ENCODE results near the gene UNC79.
"Not testable (repeated sequence)": the region's sequence is repeated elsewhere in the genome, so short reads cannot be mapped to it uniquely, and the experiment has no call there.

UNC79 gene

DNA sequence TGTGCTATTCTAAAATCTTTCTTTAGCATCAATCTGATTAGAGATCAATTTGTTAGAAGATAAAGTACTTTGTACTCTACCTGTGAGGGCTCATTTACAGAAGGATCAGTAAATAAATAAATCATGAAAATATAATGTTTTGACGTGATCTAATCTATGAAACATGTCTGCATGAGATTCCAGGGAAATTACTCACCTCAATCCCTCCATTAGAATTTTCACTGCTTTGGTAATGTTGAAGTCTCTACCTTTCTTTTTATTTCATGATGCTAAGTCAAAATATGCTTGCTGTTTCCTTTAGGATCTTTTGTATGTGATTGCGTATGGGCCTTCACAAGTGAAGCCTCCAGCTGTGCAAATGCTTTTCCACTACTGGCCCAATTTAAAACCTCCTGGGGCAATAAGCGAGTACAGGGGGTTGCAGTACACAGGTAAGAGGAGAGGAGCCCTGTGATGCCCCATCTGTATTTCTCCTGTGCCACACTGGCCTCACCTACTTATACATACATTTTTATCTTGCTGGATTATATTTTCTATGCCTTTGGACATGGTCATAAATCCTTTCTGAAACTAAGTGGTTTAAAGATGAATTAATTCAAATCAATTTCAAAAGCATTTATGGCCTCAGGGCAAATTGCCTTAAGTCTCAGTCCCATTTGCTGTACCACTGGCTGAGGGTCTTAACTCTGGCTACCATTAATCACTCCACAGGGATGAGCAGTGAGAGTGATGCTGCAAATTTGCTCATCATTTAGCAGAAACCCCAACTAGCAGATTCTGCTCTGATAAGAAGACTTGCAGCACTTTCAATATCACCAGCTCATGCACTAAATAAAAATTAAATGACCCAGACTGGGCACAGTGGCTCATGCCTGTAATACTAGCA is 66.4 kb downstream of the UNC79 start:
- DNase-seq: no peak

DNA sequence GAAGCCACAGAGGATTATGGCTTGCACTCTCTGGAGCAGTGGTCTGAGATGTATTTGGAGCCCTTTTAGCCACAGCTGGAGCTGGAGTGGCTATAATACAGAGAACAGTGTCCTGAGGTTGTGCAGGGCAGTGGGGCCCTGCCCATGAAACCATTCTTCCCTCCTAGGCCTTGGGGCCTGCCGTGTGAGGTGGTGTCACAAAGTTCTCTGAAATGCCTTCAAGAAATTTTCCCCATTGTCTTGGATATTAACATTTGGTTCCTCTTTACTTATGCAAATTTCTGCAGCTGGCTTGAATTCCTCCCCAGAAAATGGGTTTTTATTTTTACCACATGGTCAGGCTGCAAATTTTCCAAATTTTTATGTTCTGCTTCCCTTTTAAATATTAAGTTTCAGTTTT is 79.3 kb downstream of the UNC79 start:
- no peak for DNase-seq

DNA sequence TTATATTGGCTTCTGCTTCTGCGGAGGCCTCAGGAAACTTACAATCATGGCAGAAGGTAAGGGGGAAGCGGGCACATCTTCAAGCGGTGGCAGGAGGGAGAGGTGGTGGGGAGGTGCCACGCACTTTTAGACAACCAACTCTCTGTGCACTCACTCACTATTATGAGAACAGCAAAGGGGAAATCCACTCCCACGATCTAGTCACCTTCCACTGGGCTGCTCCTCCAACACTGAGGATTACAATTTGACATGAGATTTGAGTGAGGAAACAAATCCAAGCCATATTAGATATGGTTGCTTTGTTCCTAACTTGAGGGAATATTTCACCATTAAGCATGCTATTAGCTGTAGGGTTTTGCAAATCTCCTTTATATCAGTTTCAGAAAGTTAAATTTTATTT is 80.3 kb downstream of the UNC79 start:
- DNase-seq: no peak

DNA sequence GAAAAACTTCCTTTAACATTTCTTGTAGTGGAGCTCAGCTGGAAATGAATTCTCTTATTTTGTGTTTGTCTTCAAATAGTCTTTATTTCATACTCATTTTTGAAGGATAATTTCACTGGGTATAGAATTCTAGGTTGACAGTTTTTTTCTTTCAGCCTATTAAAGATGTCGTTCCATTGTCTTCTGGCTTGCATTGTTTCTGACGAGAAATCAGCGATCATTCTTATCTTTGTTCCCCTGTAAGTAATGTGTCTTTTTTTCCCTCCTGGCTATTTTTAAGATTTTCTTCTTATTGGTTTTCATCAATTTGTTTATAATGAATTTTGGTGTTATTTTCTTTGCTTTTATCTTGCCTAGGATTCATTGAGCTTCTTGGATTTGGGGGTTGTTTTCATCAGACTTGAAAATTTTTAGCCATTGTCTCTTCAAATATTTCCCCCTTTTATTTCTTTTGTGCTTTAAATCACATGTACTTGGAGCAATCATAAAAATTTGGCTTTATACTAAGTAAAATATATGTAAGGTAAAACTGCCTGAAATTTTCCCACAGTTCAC is 89.4 kb downstream of the UNC79 start:
- no peak for DNase-seq

DNA sequence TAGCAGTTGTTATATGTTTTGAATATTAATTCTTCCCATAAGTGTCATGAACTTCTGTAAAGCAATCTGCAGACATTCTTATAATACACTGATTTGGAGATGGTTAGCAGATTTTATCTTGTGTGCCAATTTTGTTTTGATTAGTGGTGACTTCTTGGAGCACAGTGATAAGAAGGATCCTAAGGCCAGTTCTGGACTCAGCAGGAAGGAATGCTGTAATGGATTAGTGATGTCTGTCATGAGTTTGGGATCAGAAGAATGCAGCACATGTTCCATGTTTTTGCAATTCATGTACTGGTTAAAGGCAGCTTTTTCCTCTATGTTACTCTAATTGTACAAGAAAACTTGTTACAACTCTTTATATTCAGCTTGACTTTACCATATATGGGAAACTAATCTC is 91.5 kb downstream of the UNC79 start:
- DNase-seq: no peak

DNA sequence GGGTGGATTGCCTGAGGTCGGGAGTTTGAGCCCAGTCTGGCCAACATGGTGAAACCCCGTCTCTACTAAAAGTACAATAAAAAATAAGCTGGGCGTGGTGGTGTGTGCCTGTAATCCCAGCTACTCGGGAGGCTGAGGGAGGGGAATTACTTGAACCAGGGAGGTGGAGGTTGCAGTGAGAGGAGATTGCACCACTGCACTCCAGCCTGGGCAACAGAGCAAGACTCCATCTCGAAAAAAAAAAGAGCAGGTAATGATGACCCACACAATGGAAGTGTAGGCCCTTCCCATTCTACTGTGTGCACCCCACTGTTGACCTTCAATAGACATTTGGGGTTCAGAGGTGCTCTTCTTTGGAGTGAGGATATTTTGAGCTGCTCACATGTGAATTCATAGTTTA is 94.5 kb downstream of the UNC79 start:
- DNase-seq: not testable (repeated sequence)

DNA sequence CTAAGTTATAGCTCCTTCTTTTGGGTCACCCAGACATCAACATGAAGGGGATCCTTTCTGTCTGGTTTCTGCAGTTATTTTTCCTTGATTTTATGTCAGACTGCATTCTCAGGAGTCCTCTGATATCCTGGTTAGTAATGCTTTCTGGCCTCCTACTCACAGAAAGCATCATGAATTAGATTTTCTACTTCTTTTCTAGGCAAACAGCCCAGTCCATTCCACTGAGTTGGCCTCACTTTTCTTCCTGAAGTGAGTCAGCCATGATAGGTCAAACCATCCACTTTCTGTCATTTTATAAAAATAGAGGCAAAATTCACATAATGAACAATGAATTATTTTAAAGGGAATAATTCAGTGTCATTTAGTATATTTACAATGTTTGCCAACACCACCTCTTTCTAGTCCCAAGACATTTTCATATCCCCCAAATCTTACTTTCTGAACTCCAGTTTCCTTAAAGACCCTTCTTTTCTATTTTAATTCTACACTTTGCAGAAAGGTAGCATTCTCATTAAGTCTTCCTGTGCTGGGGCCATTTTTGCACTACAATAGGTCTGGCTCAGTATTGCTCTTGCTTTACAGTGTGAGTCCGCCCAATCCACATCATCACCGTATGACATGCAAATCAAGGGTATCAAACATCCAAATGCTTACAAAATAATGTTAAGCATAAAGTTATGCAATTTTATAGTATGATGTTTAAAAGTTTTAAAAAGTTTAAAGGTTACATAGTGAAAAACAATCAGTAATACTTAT is 95.1 kb downstream of the UNC79 start:
- no peak for DNase-seq

DNA sequence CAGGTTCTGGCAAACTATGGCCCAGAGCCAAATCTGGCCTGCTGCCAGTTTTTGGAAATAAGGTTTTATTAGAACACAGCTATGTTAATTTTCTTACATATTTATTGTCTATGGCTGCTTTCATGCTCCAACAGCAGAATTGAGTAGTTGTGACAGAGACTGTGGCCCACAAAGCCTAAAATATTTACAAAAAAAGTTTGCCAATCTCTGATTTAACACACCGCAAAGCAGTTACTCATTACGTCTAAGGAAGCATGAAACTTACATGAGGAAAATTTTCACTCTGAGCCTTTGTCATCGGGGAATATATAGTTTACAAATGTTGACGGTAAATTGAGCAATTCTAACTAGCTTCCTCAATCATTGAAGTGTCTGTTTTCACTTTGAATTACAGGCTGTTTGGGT is 96.5 kb downstream of the UNC79 start:
- peak; percentile 6 for DNase-seq

DNA sequence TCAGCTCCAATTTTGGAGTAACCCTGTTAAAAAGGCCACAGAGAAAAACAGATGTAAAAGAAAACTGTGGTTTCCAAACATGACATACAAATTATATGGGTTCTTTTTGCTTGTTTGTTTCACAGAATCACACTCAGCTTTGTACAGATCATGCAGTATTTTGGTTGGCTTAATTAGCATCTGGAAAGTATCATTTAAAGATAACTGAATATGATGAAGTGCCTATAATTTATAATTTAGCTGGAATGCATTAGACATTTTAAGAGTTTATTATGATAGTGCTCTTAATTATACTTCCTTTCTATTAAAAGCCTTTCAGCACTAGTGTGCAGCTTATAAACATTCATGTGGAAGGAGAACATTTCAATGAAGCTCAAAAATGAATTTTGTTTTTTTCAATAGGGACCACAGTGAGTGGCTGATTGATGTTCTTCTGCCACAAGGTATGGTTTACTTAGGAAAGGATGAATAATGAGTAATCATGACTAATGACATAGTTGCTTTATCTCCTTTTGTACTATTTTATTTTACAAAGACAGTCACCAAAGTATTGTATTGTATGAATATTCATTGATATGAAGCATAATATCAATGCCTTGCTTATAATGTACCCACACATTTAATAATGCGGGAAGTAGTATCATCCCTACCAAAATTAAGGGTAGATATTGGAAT is 98.3 kb downstream of the UNC79 start:
- DNase-seq: no peak

DNA sequence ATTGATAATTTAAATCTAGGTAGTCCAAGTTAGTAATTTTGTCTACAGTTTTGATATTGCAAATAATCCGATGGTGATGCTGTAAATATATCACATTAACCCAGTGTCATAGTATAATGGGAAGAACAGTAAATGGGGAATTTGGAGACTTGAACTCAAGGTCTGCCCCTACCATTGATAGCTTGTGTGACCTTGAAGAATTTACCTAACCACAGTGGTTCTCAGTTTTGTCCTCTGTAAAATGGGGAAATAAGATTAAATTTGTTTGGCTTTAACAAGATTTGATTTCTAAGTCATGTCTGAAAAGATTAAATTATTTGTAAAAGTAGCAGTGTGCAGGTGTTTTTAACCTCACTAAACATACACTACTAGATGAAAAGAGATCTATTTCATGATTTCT is 100.9 kb downstream of the UNC79 start:
- DNase-seq: no peak

DNA sequence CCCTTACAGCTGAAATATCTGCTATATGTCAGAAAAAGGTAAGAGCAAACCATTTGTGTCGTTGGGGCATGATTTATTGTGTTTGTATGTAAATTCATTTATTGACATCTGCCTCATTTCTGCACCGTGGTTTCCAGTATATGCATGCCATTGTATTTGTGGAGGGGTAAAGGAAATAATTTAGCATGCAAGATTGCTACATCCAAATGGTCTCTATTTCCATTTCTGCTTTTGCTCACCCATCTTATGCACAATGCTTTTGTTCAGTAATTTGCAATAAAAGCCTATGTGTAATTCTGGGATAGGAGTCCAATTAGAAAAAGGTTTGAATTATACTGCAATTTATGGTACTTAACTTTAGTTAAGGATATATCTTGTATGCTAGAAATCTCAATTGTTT is 101.8 kb downstream of the UNC79 start:
- no peak for DNase-seq

DNA sequence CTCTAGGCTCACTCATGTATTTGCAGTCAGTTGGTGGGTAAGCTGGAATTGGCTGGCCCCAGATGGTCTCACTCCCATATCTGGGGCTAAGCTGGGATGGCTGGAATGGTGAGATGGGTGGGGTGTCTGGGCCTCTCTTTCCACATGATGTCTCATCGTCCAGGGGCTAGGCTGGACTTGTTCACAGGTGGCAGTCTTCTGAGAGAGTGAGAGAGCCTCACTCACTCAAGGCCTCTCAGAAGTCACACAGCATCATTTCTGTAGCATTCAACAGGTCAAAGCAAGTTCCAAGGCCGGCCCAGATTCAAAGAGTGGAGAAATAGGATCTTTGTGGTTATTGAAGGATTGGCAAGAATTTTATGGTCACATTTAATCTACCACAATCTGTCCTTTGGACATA is 102.7 kb downstream of the UNC79 start:
- no peak for DNase-seq

DNA sequence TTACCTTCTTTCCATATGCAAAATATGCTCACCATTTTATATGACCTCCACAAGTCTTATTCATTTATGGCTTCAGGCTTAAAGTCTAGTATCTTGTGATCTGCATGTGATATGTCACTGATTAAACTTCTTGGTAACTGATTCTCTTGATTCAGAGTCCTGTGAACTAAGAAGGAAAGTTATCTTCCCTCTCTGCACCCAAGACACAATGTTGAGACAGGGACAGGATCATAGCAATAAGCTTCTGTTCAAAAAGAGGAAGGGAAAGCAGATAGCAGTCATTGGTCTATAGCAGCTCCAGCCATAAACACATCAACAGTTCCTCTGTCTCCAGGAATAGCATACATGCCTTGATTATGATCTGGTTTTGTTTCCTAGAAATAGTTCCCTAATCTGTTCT is 103.1 kb downstream of the UNC79 start:
- peak; percentile 26 for DNase-seq

DNA sequence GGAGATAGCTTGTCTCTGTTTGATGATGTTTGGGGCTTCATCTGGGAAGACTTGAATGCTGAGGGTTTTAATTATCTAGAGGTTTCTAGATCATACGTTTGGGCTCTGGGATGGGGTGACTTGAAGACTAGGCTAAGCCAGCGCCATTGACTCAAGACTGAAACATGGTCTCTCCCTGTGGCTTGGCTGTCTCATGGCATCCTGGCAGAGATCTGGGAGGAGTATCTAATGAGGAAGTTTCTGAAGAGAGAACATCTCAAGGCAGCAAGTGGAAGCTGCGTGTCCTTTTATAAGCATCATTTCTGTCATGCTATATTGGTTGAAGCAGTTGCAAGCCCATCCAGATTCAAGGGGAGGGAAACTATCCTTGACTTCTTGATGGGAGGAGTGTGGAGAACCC is 104.8 kb downstream of the UNC79 start:
- no peak for DNase-seq

DNA sequence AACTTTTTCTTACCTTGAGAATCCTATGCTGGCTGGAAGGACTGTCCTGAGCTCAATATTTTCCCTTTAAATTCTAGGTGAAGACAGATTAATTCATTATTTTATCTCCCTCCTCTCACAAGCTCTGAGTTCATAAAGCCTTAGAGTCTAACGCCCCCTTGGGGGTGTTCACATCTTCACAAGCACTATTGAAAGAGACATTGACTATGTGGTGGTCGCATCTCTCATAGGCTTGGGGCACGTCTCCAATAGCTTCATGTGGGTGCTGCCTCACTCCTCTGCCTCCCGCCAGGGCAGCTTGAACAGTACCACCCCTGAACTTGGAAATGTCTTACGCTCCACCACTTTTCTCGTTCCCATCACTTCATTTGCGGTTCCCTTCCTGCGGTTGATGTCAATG is 106.2 kb downstream of the UNC79 start:
- DNase-seq: peak; percentile 59

DNA sequence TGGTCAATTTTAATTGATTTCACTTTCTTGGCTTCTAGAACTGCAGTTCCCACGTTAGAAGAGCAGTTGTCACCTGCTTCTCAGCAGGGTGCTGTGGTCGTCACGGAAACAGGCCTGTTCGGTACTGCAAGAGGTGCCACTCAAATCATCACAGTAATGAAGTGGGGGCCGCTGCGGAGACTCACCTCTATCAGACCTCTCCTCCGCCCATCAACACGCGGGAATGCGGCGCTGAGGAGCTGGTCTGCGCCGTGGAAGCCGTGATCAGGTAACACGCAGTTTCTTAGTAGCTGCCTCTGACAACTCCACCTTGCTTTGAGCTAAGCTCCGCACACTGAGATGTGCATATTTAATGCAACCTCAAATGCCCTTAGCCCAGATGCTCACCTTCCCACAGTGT is 107.2 kb downstream of the UNC79 start:
- DNase-seq: no peak

DNA sequence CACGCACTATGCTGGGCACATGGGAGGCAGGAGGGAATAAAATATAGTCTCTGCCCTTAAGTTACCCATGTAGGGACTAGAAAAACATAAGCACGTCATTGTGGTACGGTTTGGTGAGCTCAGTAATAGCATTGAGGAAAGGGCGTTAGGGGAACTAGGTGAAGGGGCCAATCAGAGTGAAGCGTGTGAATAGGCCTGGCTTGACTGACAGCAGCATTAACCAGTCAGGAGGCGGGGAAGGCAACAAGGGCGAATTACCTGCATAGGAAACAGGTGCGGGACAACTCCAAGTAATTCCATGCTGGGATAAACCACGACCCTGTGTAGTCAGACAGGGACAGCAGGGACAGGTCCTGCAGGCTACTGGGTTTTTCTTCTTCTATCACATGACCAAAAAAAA is 107.7 kb downstream of the UNC79 start:
- peak; percentile 14 for DNase-seq

DNA sequence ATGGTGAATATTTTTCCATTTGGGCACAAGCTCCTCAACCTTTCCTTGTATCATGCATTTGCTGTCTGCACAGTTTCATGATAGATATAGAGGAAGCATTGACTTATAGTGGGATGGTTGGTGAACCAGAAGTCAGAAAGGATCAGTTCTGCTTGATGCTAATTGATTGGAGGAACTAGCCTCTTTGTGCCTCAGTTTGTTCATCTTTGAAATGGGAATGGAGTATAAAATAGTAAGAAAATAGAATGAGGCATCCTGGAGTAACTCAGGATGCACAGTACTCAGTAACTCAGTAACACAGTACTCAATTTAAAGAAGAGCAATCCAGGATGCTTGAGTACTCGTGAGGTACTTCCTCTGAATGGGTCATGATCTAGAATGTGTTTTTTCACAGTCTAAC is 109.5 kb downstream of the UNC79 start:
- DNase-seq: no peak

DNA sequence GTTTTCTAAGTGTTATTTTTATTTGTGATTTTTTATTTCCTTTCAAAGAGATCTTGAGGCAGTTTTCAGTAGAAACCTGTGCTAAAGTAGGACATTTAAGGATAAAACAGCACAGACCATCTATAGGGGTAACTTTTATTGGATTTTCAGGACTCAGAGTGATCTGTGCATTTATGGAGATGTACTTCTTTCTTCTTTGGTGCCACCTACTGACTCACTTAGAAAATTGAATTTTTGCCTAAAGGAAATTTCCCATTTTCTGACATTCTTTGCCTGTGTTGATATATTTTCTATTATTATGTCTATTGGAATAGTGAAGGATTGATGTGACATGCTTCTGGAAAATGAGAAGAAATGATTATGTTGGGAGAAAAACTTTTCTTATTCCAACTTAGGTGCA is 113.0 kb downstream of the UNC79 start:
- peak; percentile 62 for DNase-seq

DNA sequence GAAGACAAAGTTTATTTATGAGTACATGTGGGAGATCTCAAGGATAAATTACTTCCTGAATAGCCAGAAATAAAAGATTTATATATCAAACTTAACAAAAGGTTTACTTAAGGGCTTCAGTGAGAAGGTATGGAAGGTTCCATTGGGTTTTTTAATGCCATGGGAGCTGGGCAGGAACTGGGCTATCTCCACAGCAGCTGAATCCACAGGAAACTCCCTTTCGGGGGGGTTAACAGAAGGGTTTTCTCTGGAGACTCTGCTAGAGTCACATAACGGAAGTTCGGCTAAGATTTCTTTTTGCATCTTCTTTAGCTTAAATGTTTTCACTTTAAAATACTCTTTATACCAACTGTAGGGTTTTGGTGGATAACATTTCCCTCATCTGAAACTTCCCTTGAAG is 113.5 kb downstream of the UNC79 start:
- no peak for DNase-seq

DNA sequence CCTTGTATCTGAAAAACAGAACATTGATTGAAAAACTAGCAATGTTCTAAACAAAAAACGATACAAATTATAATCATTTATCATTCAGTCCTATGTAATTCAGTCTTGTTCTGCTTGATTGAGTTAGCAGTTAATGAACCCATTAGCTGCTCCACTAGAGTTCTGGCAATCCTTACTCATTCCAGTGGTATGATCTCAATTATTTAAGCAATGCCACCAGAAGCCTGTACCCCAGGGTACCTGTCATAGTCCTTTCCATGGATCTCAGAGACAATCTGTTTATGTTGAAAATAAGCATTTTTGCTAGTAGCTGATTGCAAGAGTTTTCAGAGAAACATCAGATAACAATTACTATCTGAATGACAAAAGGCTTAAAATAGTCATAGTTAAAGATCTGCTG is 115.9 kb downstream of the UNC79 start:
- DNase-seq: no peak

DNA sequence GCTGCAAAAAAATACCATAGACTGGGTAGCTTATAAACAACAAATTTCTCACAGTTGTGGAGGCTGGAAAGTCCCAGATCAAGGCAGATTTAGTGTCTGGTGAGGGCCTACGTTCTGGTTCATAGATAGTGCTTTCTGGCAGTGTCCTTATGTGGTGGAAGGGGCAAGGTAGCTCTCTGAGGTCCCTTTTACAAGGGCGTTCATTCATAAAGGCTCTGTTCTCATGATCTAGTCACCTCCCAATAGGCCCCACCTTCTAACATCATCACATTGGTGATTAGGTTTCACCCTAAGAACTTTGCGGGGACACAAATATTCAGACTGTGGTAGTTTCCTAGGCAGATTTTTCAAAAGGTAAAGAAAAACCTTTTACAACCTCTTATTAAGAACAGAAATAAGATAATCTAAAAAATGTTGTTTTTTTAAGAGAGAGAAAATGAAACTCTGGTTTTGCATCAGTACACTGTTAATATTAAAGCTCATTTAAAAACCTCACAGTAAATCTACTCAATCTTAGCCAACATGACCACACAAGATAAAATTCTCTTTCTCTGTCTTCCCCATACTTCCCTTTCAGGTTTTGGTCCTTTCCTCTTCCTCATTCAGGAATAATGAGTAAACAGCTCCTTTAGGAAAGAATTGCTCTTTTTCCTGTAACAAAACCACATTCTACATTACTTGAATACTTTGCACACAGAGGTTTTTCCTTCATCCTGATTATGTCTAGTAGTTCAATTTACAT is 117.5 kb downstream of the UNC79 start:
- no peak for DNase-seq

DNA sequence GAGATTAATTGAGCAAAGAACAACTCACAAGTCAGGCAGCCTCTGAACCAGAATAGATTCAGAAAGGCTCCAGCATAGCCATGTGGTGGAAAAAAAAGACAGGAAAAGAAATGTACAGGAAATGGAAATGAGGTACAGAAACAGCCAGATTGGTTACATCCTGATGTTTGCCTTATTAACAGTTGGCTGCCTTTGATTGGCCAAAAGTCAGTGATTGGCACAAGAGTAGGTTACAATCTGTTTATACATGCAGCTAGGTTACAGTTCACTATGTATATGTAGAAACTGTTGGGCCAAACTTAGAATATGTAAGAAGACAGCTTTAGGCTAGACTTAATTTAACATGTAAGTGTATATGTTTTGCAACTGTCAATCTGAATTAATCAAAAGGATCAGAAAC is 118.9 kb downstream of the UNC79 start:
- no peak for DNase-seq
